Upper lobe of right lung (tissue), 1 donor: ENCODE results near the gene CHKA. TPM values are rescaled to one million over a fixed set of nuclear protein-coding genes. Genes with fewer than 3 reads are reported as not detected.
A peak's percentile ranks its signal among the peaks of the same experiment; 100 is the strongest.

Source experiments
- ATAC-seq: fragments of 200-7000 bp; cut with Tn5 transposase; one replicate; pipeline ENCODE4 v1.9.1; 2020; ENCODE audit warnings: mild to moderate bottlenecking, moderate library complexity
- DNase-seq: peaks from one replicate; pipeline ENCODE4 v3.0.0-alpha.2; 2020
- H3K27ac ChIP-seq: fragments of 200-600 bp; one replicate; pipeline ENCODE4 v1.8.0; 2022
- H3K27me3 ChIP-seq: fragments of 200-600 bp; one replicate; pipeline ENCODE4 v1.8.0; 2022; ENCODE audit warnings: mild to moderate bottlenecking
- H3K36me3 ChIP-seq: fragments of 200-600 bp; one replicate; pipeline ENCODE4 v1.8.0; 2022
- H3K4me1 ChIP-seq: fragments of 200-600 bp; one replicate; pipeline ENCODE4 v1.8.0; 2022
- H3K4me3 ChIP-seq: fragments of 200-600 bp; one replicate; pipeline ENCODE4 v1.8.0; 2022; ENCODE audit warnings: mild to moderate bottlenecking
- H3K9me3 ChIP-seq: fragments of 200-600 bp; one replicate; pipeline ENCODE4 v1.8.0; 2022
- CTCF ChIP-seq: fragments of 200-600 bp; IDR thresholded peaks from one replicate; pipeline ENCODE4 v1.8.0; 2022; ENCODE audit warnings: antibody characterized with exemption
- intact Hi-C: fragments of 100-400 bp; cut with DNase I; formaldehyde crosslinking; loops from one replicate; pipeline ENCODE4 v1.11.0; 2022
- total RNA-seq: library from RNA; stranded (reverse); fragmentation: NEBNext Ultra II Directional; extraction: Animal tissue kit (Norgen Biotek cat#: 25700); gene quantifications from one replicate; pipeline ENCODE4 v1.2.1, GENCODE V29; 2021
- donor health status: DM: no; HTN: yes; CAD: no; lungs with severe emphysema.

The CHKA gene
- total RNA-seq, 1 donor from 2014 or later: 53.3 TPM

GRCh38 chr11:68138237-68138636 lies 17.0 kb upstream of the CHKA start:
- no peaks in the 10 kb centered on the region for H3K36me3 ChIP-seq
- DNase-seq (no peak), ATAC-seq (no peak)
- intact Hi-C loops: no loop called here
- no peak overlapping the region for H3K4me3 ChIP-seq
- no peak for TF ChIP-seq CTCF
- no peaks in the 10 kb centered on the region for H3K9me3 ChIP-seq
- H3K4me1 ChIP-seq: peaks cover 15% of the 10 kb centered on the region
- H3K27ac ChIP-seq: no peak overlapping the region
- H3K27me3 ChIP-seq: no peaks in the 10 kb centered on the region

- DNase-seq: no peak
- Histone ChIP-seq H3K9me3 (no peaks in the 10 kb centered on the region), H3K4me1 (peaks cover 15% of the 10 kb centered on the region), H3K36me3 (no peaks in the 10 kb centered on the region), H3K27me3 (no peaks in the 10 kb centered on the region), H3K4me3 (no peak overlapping the region), H3K27ac (no peak overlapping the region)
- intact Hi-C loops: no loop called here
- no peak for TF ChIP-seq CTCF
- ATAC-seq: peak; percentile 57
Measured at GRCh38 chr11:68137833-68138232, 16.6 kb upstream of the CHKA start.

- intact Hi-C loops: no loop called here
- Histone ChIP-seq H3K4me3 (no peak overlapping the region), H3K9me3 (no peaks in the 10 kb centered on the region), H3K27me3 (no peaks in the 10 kb centered on the region), H3K4me1 (peaks cover 8% of the 10 kb centered on the region), H3K27ac (no peak overlapping the region), H3K36me3 (no peaks in the 10 kb centered on the region)
- TF ChIP-seq CTCF: no peak
- DNase-seq: no peak
- ATAC-seq: no peak
Measured at GRCh38 chr11:68136866-68137265, 15.7 kb upstream of the CHKA start.

- Histone ChIP-seq H3K27me3 (no peaks in the 10 kb centered on the region), H3K4me3 (no peak overlapping the region), H3K4me1 (no peaks in the 10 kb centered on the region), H3K36me3 (no peaks in the 10 kb centered on the region), H3K27ac (no peak overlapping the region), H3K9me3 (no peaks in the 10 kb centered on the region)
- ATAC-seq (no peak), DNase-seq (no peak)
- TF ChIP-seq CTCF: no peak
- intact Hi-C loops: no loop called here
Measured at GRCh38 chr11:68135161-68135560, 14.0 kb upstream of the CHKA start.

GRCh38 chr11:68133761-68134160 lies 12.6 kb upstream of the CHKA start:
- Histone ChIP-seq H3K27ac (no peak overlapping the region), H3K4me1 (peaks cover 4% of the 10 kb centered on the region), H3K27me3 (no peaks in the 10 kb centered on the region), H3K36me3 (no peaks in the 10 kb centered on the region), H3K4me3 (no peak overlapping the region), H3K9me3 (no peaks in the 10 kb centered on the region)
- ATAC-seq: no peak
- TF ChIP-seq CTCF: no peak
- no peak for DNase-seq
- intact Hi-C loops: no loop called here

- Histone ChIP-seq H3K27ac (no peak overlapping the region), H3K4me3 (no peak overlapping the region), H3K36me3 (no peaks in the 10 kb centered on the region), H3K4me1 (peaks cover 19% of the 10 kb centered on the region), H3K27me3 (no peaks in the 10 kb centered on the region), H3K9me3 (no peaks in the 10 kb centered on the region)
- intact Hi-C loops: no loop called here
- ATAC-seq: no peak
- no peak for DNase-seq
- TF ChIP-seq CTCF: no peak
Measured at GRCh38 chr11:68130121-68130520, 8.9 kb upstream of the CHKA start.
